H54 (cell line): ENCODE results near the gene PRRX1.

Source experiments
- DNase-seq: peaks from one replicate; pipeline ENCODE4 v3.0.0; 2011; ENCODE audit warnings: low spot score, mixed read lengths; ENCODE audit not compliant: insufficient read length
- FAIRE-seq: peaks from 3 replicates; lab custom pipeline; 2011; peaks lifted over from hg19 to GRCh38; lab: Jason Lieb, UNC
- POLR2A ChIP-seq: IDR thresholded peaks from 2 replicates; pipeline ENCODE4 v1.6.1; 2011; ENCODE audit warnings: low read depth, mild to moderate bottlenecking, low read length

PRRX1 gene

GRCh38 chr1:170692866-170693575 is 29.1 kb downstream of the PRRX1 start:
- FAIRE-seq (peak; percentile 43), DNase-seq (no peak)
- no peak for TF ChIP-seq POLR2A

GRCh38 chr1:170694172-170694926 is 30.4 kb downstream of the PRRX1 start:
- TF ChIP-seq POLR2A, result no peak
- FAIRE-seq, result no peak
- DNase-seq, result no peak

GRCh38 chr1:170695955-170696590 is 32.1 kb downstream of the PRRX1 start:
- no peak for TF ChIP-seq POLR2A
- FAIRE-seq, result no peak

GRCh38 chr1:170696591-170697290 is 32.8 kb downstream of the PRRX1 start:
- FAIRE-seq, result no peak
- no peak for TF ChIP-seq POLR2A
- DNase-seq, result no peak

More at GRCh38 chr1:170695955-170696590, 32.1 kb downstream of the PRRX1 start:
- no peak for DNase-seq

- DNase-seq, result no peak
- no peak for FAIRE-seq
- TF ChIP-seq POLR2A, result no peak
These were observed 33.4 kb downstream of the PRRX1 start for GRCh38 chr1:170697316-170697715.

- TF ChIP-seq POLR2A, result no peak
- DNase-seq (no peak), FAIRE-seq (no peak)
These were observed 34.7 kb downstream of the PRRX1 start for GRCh38 chr1:170698301-170699275.

GRCh38 chr1:170699696-170700095 is 35.8 kb downstream of the PRRX1 start:
- no peak for DNase-seq
- TF ChIP-seq POLR2A, result no peak
- FAIRE-seq, result no peak

GRCh38 chr1:170700842-170701615 is 37.1 kb downstream of the PRRX1 start:
- DNase-seq, result no peak
- FAIRE-seq, result no peak
- TF ChIP-seq POLR2A, result no peak

GRCh38 chr1:170701962-170702361 is 38.0 kb downstream of the PRRX1 start:
- TF ChIP-seq POLR2A, result no peak
- no peak for FAIRE-seq

GRCh38 chr1:170703591-170703990 is 39.7 kb downstream of the PRRX1 start:
- FAIRE-seq, result no peak
- DNase-seq, result no peak
- TF ChIP-seq POLR2A, result no peak

More at GRCh38 chr1:170701962-170702361, 38.0 kb downstream of the PRRX1 start:
- no peak for DNase-seq

- DNase-seq (no peak), FAIRE-seq (no peak)
- TF ChIP-seq POLR2A, result no peak
These were observed 40.3 kb downstream of the PRRX1 start for GRCh38 chr1:170704256-170704655.

GRCh38 chr1:170705981-170706380 is 42.0 kb downstream of the PRRX1 start:
- TF ChIP-seq POLR2A, result no peak
- FAIRE-seq, result no peak

GRCh38 chr1:170707117-170707516 is 43.2 kb downstream of the PRRX1 start:
- no peak for DNase-seq
- no peak for FAIRE-seq
- no peak for TF ChIP-seq POLR2A

More at GRCh38 chr1:170705981-170706380, 42.0 kb downstream of the PRRX1 start:
- DNase-seq, result no peak
